K562 (cell line): ENCODE results near the gene SCRN2. TPM values are rescaled to one million over a fixed set of nuclear protein-coding genes. Genes with fewer than 3 reads are reported as not detected.

ENCODE experiments used
- ATAC-seq: fragments of 200-7000 bp; cut with Tn5 transposase; 3 replicates; pipeline ENCODE4 v1.9.1; 2020; ENCODE audit warnings: moderate library complexity
- BruUV-seq: library from RNA; stranded (reverse); fragments of 400-500 nt; replicated peaks from 2 replicates; lab custom pipeline; 2021; lab: Mats Ljungman, UMichigan
- CTCF ChIA-PET: fragments of 300-600 bp; formaldehyde crosslinking; extraction: SDS; loops from one replicate; lab custom pipeline; 2021; ENCODE audit warnings: low intra/inter-chr PET ratio; lab: Yijun Ruan, JAX
- POLR2A ChIA-PET: fragments of 300-600, 350-650 bp; sonication (Branson Sonifier 250); formaldehyde crosslinking; extraction: SDS; loops from one replicate; lab custom pipeline; 2021; ENCODE audit warnings: antibody characterized with exemption, inconsistent platforms; lab: Yijun Ruan, JAX
- DNase-seq, 4 experiments: peaks; one replicate each; pipeline versions ENCODE4 v3.0.0 to v3.0.0-alpha.2; 2011 to 2018; ENCODE audit warnings: low spot score in 3 of 4, mixed read lengths in 3 of 4; ENCODE audit errors: extremely low read depth in 1 of 4
- FAIRE-seq: peaks from 2 replicates; lab custom pipeline; 2011; peaks lifted over from hg19 to GRCh38; lab: Jason Lieb, UNC
- H2AFZ ChIP-seq: 2 replicates; pipeline ENCODE4 v1.6.0; 2011; ENCODE audit warnings: low read depth, low read length, control low read depth, inconsistent platforms
- H3K27ac ChIP-seq: fragments of 200-600 bp; 3 replicates; pipeline ENCODE4 v1.8.0; 2011; ENCODE audit warnings: low read depth, mild to moderate bottlenecking, control low read depth, inconsistent platforms, low read length, moderate library complexity, mixed read lengths; ENCODE audit errors: extremely low read depth
- H3K27me3 ChIP-seq, 2 experiments: fragments of 300-600 bp in 1 of 2; 2 replicates in 1 of 2; 3 replicates in 1 of 2; pipeline versions ENCODE4 v1.6.0 to v1.8.0; 2011; ENCODE audit warnings: inconsistent platforms in 2 of 2, low read length in 2 of 2, mild to moderate bottlenecking in 1 of 2, mixed read lengths in 1 of 2, moderate library complexity in 1 of 2; ENCODE audit not compliant: control insufficient read depth in 2 of 2, insufficient read depth in 2 of 2
- H3K36me3 ChIP-seq: fragments of 300-600 bp; 3 replicates; pipeline ENCODE4 v1.8.0; 2011; ENCODE audit warnings: mild to moderate bottlenecking, low read length, inconsistent platforms; ENCODE audit not compliant: control insufficient read depth, insufficient read depth
- H3K4me1 ChIP-seq, 2 experiments: fragments of 200-600 bp in 1 of 2; replicated peaks in 1 of 2; 2 replicates in 1 of 2; 3 replicates in 1 of 2; pipeline versions ENCODE4 v1.5.1 to v1.8.0; 2011; ENCODE audit warnings: inconsistent platforms in 2 of 2, low read length in 2 of 2, mild to moderate bottlenecking in 1 of 2, mixed read lengths in 1 of 2, moderate library complexity in 1 of 2; ENCODE audit not compliant: control insufficient read depth in 2 of 2, insufficient read depth in 2 of 2
- H3K4me2 ChIP-seq: 2 replicates; pipeline ENCODE4 v1.6.1; 2011; ENCODE audit warnings: low read length, control low read depth, inconsistent platforms, mixed read lengths; ENCODE audit not compliant: insufficient read depth
- H3K4me3 ChIP-seq: fragments of 200-600 bp; sonication (generic), shearing (Covaris generic); 2 replicates; pipeline ENCODE4 v1.5.1; 2016; ENCODE audit warnings: control low read depth, inconsistent platforms
- H3K79me2 ChIP-seq: fragments of 200-600 bp; 3 replicates; pipeline ENCODE4 v1.8.0; 2011; ENCODE audit warnings: low read length, inconsistent platforms; ENCODE audit not compliant: control insufficient read depth, insufficient read depth
- H3K9ac ChIP-seq, 2 experiments: 2 replicates each; pipeline versions ENCODE4 v1.6.0 to v1.6.1; 2011; ENCODE audit warnings: low read depth in 2 of 2, low read length in 2 of 2, control low read depth in 1 of 2, inconsistent platforms in 1 of 2, mild to moderate bottlenecking in 1 of 2, mixed read lengths in 1 of 2; ENCODE audit not compliant: insufficient read depth in 1 of 2
- H3K9me1 ChIP-seq: one replicate; pipeline ENCODE4 v1.6.0; 2011; ENCODE audit warnings: inconsistent platforms, mild to moderate bottlenecking, low read length, moderate library complexity; ENCODE audit not compliant: control insufficient read depth, insufficient read depth
- H3K9me3 ChIP-seq: replicated peaks from 2 replicates; pipeline ENCODE4 v1.5.1; 2011; ENCODE audit warnings: low read depth, low read length, inconsistent platforms; ENCODE audit not compliant: control insufficient read depth, insufficient read depth
- H4K20me1 ChIP-seq: replicated peaks from 2 replicates; pipeline ENCODE4 v1.6.1; 2011; ENCODE audit warnings: low read length, inconsistent platforms, mixed read lengths; ENCODE audit not compliant: control insufficient read depth, insufficient read depth
- ATF7 ChIP-seq: fragments of 450-650 bp; IDR thresholded peaks from 2 replicates; pipeline ENCODE4 v1.7.1; 2014; ENCODE audit warnings: mild to moderate bottlenecking, moderate library complexity
- BDP1 ChIP-seq: IDR thresholded peaks from 3 replicates; pipeline ENCODE4 v1.6.1; 2011; ENCODE audit not compliant: insufficient read length, insufficient read depth
- ELF1 ChIP-seq: fragments of 200-800 bp; sonication (Bioruptor generic); IDR thresholded peaks from 2 replicates; pipeline ENCODE4 v1.6.1; 2016; ENCODE audit warnings: missing genetic modification characterization, missing compliant biosample characterization
- ETV6 ChIP-seq, 3 experiments: fragments of 150-350 bp in 1 of 3; sonication (generic) in 1 of 3; formaldehyde crosslinking in 1 of 3; IDR thresholded peaks; 2 replicates each; pipeline versions ENCODE4 v1.6.1 to v1.8.0; 2014 to 2022; ENCODE audit warnings: borderline replicate concordance in 2 of 3, low read depth in 2 of 3, antibody characterized with exemption in 1 of 3, low read length in 1 of 3, mild to moderate bottlenecking in 1 of 3, missing genetic modification reagents in 1 of 3
- FOXJ2 ChIP-seq: fragments of 200-800 bp; sonication (Bioruptor generic); IDR thresholded peaks from 2 replicates; pipeline ENCODE4 v1.6.1; 2016; ENCODE audit warnings: missing genetic modification characterization, missing compliant biosample characterization
- FOXJ3 ChIP-seq: sonication (generic); formaldehyde crosslinking; IDR thresholded peaks from 2 replicates; pipeline ENCODE4 v1.4.0; 2020; ENCODE audit warnings: mild to moderate bottlenecking, missing genetic modification reagents
- MAFG ChIP-seq: fragments of 450-650 bp; conservative IDR thresholded peaks from 2 replicates; pipeline ENCODE4 v1.6.1; 2016; ENCODE audit warnings: missing genetic modification characterization, missing compliant biosample characterization
- NONO ChIP-seq, 2 experiments: fragments of 200-400 bp in 1 of 2; fragments of 450-650 bp in 1 of 2; formaldehyde crosslinking in 1 of 2; IDR thresholded peaks; 2 replicates each; pipeline ENCODE4 v1.6.1; 2017; ENCODE audit warnings: low read depth in 2 of 2, mild to moderate bottlenecking in 2 of 2, moderate library complexity in 2 of 2, low read length in 1 of 2
- PHTF2 ChIP-seq: fragments of 250-450 bp; sonication (Bioruptor Pico); IDR thresholded peaks from 2 replicates; pipeline ENCODE4 v1.5.0; 2021; ENCODE audit warnings: mild to moderate bottlenecking
- POLR2H ChIP-seq: IDR thresholded peaks from 2 replicates; pipeline ENCODE4 v1.6.1; 2016; ENCODE audit warnings: missing genetic modification characterization, low read depth, mild to moderate bottlenecking, control low read depth, missing compliant biosample characterization, moderate library complexity
- SPI1 ChIP-seq: IDR thresholded peaks from 2 replicates; pipeline ENCODE4 v1.6.1; 2011; ENCODE audit warnings: low read depth, low read length, control low read depth, borderline replicate concordance
- TEAD4 ChIP-seq, 2 experiments: sonication (generic) in 1 of 2; formaldehyde crosslinking in 1 of 2; IDR thresholded peaks; 2 replicates each; pipeline versions ENCODE4 v1.6.1 to v1.8.0; 2012 to 2022; ENCODE audit warnings: borderline replicate concordance in 1 of 2, inconsistent platforms in 1 of 2, low read length in 1 of 2, mild to moderate bottlenecking in 1 of 2, missing genetic modification reagents in 1 of 2
- ZBTB5 ChIP-seq: fragments of 450-650 bp; IDR thresholded peaks from 2 replicates; pipeline ENCODE4 v1.6.1; 2017; ENCODE audit warnings: antibody characterized with exemption
- ZFPM2 ChIP-seq: fragments of 250-450 bp; sonication (Bioruptor Pico); IDR thresholded peaks from 2 replicates; pipeline ENCODE4 v1.5.1; 2022; ENCODE audit warnings: mild to moderate bottlenecking
- ZNF124 ChIP-seq: sonication (generic); formaldehyde crosslinking; IDR thresholded peaks from 2 replicates; pipeline ENCODE4 v1.8.1; 2022; ENCODE audit warnings: missing genetic modification reagents
- ZNF507 ChIP-seq: conservative IDR thresholded peaks from 2 replicates; pipeline ENCODE4 v1.6.1; 2017; ENCODE audit warnings: missing genetic modification characterization, missing compliant biosample characterization
- WGBS: fragments of 100-300 bp; shearing (Covaris generic); methylation state at CpG from one replicate; pipeline ENCODE4 v1.1.6; 2016; ENCODE audit warnings: low coverage, mixed read lengths; ENCODE audit not compliant: insufficient coverage; ENCODE audit errors: missing lambda C conversion rate; 5-methylcytosine and 5-hydroxymethylcytosine counted together
- in situ Hi-C: fragments of 300-500 bp; cut with MboI; formaldehyde crosslinking; loops from 4 replicates; pipeline ENCODE4 v1.15.0; 2018; ENCODE audit warnings: inconsistent platforms, mixed read lengths
- intact Hi-C: fragments of 100-400 bp; cut with micrococcal nuclease; formaldehyde crosslinking; loops from 2 replicates; pipeline ENCODE4 v1.14.2; 2022
- polyA plus RNA-seq, 8 experiments: library from polyadenylated mRNA; depleted of rRNA in 4 of 8; stranded (reverse) in 5 of 8; unstranded in 3 of 8; fragments of >200 nt; fragmentation: Nextera tagmentation in 2 of 8; fragmentation: Illumina TruSeq in 1 of 8; extraction: Ambion mirVana in 2 of 8; extraction: Trizol in 1 of 8; gene quantifications; 2 replicates each; pipeline versions ENCODE4 v1.2.1 to v1.2.3, GENCODE V29; 2011 to 2014; ENCODE audit warnings: inconsistent platforms in 1 of 8, missing spikeins in 1 of 8
- total RNA-seq, 7 experiments: library from RNA; depleted of rRNA in 6 of 7; stranded (reverse); fragments of >200 nt in 6 of 7; fragmentation: Illumina TruSeq in 2 of 7; extraction: Trizol in 2 of 7; gene quantifications; 2 replicates each; pipeline versions ENCODE4 v1.2.1 to v1.2.3, GENCODE V29; 2011 to 2021; ENCODE audit warnings: low replicate concordance in 1 of 7
- TF ChIP-seq, protein P1 (sequence below): fragments of 450-650 bp; formaldehyde crosslinking; conservative IDR thresholded peaks from 2 replicates; pipeline ENCODE4 v1.4.0; 2022; ENCODE audit warnings: mild to moderate bottlenecking, missing genetic modification characterization
- TF ChIP-seq, protein P2 (sequence below): fragments of 250-450 bp; sonication (Bioruptor Pico); IDR thresholded peaks from 2 replicates; pipeline ENCODE4 v1.8.0; 2021; ENCODE audit warnings: moderate library complexity, mild to moderate bottlenecking, inconsistent platforms

The SCRN2 gene
- total and polyA plus RNA-seq, 9 of the 15 experiments (the other 6 are each of a cell fraction or from before 2014, with no cell fraction given), result 0.25 to 32.9 (median 13.6) TPM

DNA sequence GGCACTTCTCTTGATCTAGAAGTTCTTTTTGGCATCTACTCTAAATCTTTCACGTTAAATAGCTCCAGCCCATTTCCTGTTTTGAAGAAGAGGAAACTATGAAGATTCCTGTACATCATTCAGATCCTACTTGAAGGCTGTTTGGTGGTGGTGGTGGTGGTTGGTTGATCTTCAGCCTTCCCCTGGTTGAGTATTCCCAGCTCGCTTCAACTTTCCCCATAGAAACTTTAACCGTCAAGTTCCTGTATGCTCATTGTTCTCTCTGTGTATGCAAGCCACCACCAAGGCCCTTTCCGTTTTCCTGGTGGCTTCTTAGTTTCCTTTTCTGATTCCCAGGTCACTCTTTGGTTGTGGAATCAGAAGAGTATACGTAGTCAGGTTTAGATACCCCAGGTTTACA is 6.3 kb downstream of the SCRN2 start (continued):
- TF ChIP-seq FOXJ3 (CRISPR knock-in tag) (no peak), POLR2H (tag) (no peak), ZNF507 (no peak), FOXJ2 (tag) (no peak), ZNF124 (CRISPR knock-in tag) (no peak), TEAD4 (IDR thresholded peaks at IDR 0.05; ENCODE audit: low read length) (no peak), TEAD4 (CRISPR knock-in tag; IDR thresholded peaks at IDR 0.05; ENCODE audit: borderline replicate concordance) (no peak), MAFG (no peak)
- TF ChIP-seq, protein P1, sequence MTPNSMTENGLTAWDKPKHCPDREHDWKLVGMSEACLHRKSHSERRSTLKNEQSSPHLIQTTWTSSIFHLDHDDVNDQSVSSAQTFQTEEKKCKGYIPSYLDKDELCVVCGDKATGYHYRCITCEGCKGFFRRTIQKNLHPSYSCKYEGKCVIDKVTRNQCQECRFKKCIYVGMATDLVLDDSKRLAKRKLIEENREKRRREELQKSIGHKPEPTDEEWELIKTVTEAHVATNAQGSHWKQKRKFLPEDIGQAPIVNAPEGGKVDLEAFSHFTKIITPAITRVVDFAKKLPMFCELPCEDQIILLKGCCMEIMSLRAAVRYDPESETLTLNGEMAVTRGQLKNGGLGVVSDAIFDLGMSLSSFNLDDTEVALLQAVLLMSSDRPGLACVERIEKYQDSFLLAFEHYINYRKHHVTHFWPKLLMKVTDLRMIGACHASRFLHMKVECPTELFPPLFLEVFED (CRISPR knock-in tag), result no peak

GRCh38 chr17:47831934-47832327 is 9.1 kb downstream of the SCRN2 start:
- no peaks in the 10 kb centered on the region for H3K9me1 ChIP-seq
- ATAC-seq, result peak; percentile 19
- CTCF ChIA-PET, result interaction anchor here (0.8 kb wide), 1 partner anchor 9 kb away, joined by 3 read pairs; no protein-coding TSS in a partner anchor
- H3K79me2 ChIP-seq, result peaks cover 30% of the 10 kb centered on the region
- no TSS peak for BruUV-seq
- peaks cover 22% of the 10 kb centered on the region for H3K36me3 ChIP-seq
- peak overlapping the region; percentile 61 for H3K4me3 ChIP-seq
- H3K4me1 ChIP-seq, result peaks cover 22 to 28% of the 10 kb centered on the region in 2 experiments
- peak overlapping the region; percentile 73 for H3K27ac ChIP-seq
- no peaks in the 10 kb centered on the region for H3K9me3 ChIP-seq
- H3K9ac ChIP-seq, result peak overlapping the region; percentile 84 to 90
- in situ Hi-C loops (no loop called here), intact Hi-C loops (loop anchor here (5.0 kb wide), 1 partner anchor 55 kb away; no protein-coding TSS in a partner anchor)
- POLR2A ChIA-PET, result interaction anchor here (0.6 to 2.8 kb wide), 17 partner anchors 9 to 878 kb away, joined by 3 to 28 read pairs (median 3); partner anchors contain the start of genes OSBPL7, SCRN2 and SP2
- H3K4me2 ChIP-seq, result peak overlapping the region; percentile 93
- H2AFZ ChIP-seq, result peak overlapping the region; percentile 89
- DNase-seq, result peak in 1 of 4 experiments; percentile 49
- H4K20me1 ChIP-seq, result 0 out of 2 replicates have a peak, but pooled peaks cover 4% of the 10 kb centered on the region
- FAIRE-seq, result no peak
- TF ChIP-seq ZFPM2 (CRISPR knock-in tag) (no peak), PHTF2 (CRISPR knock-in tag) (no peak), ELF1 (tag) (0 out of 2 replicates have a peak, but pooled peaks have one; percentile 3), BDP1 (no peak), NONO (IDR thresholded peaks at IDR 0.05; ENCODE audit: low read depth in 2 of 2, low read length in 1 of 2) (no peak), ATF7 (no peak), SPI1 (peak; percentile 70; the same call in 1 of the 2 replicates), ZBTB5 (0 out of 2 replicates have a peak, but pooled peaks have one; percentile 22), ETV6 (IDR thresholded peaks at IDR 0.05; ENCODE audit: borderline replicate concordance in 1 of 2, low read depth in 2 of 2, low read length in 1 of 2) (peak in 1 of 2 experiments; percentile 50; a peak in 1 of 4 replicates), ETV6 (CRISPR knock-in tag; IDR thresholded peaks at IDR 0.05; ENCODE audit: borderline replicate concordance) (no peak)
- TF ChIP-seq, protein P2, sequence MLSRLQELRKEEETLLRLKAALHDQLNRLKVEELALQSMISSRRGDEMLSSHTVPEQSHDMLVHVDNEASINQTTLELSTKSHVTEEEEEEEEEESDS (CRISPR knock-in tag), result no peak
- 7% methylated on average over 7 of the region's 7 CpGs for WGBS
- H3K27me3 ChIP-seq, result no peaks in the 10 kb centered on the region
